ENCODE data around the gene IFT80. TPM values are rescaled to one million over a fixed set of nuclear protein-coding genes. Genes with fewer than 3 reads are reported as not detected.

The IFT80 gene
- total and polyA plus RNA-seq, 9 of the 15 experiments (the other 6 are each of a cell fraction or from before 2014, with no cell fraction given) = 6.7 to 21.1 (median 16.4) TPM

DNA sequence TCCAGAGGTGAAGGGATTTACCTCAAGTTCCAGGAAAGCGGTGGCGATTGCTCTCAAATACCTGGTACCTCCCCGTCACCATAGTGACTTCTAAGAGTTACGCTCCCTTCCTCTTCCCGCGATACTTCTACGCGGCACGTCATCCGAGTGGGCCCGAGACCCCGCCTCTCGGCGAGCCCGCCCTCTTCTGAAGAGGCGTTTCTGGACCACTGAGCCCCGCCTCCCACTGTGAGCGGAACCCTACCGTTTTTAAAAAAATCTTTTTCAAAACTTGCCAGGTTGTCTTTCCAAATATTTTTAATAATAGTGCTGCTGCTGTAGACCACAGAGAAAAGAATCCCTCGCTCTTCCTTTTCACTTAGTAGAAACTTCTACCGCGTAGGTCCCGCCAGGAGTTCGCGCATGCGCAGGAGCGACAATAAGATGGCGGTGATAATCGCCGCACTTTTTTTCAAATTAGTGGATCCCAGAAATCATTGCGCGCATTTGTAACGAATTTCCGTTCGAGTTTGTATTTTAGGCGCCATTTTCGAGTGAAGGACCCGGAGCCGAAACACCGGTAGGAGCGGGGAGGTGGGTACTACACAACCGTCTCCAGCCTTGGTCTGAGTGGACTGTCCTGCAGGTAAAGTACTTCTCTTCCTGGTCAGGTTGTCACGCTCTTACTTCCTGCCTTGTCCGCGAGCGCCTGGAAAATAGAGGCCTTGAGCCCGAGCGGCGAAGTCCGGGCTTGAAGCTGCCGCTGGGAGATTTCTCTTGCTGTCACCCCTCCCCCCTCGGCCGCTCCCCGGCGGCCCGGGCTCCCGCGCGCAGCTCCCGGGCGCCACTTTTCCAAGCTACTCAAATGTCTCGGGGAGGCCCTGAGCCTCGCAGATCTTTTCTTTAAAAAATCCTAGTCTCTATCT lies at the start of gene IFT80, which contains the start of gene SMC4 (continued):
- TF ChIP-seq, protein P1, sequence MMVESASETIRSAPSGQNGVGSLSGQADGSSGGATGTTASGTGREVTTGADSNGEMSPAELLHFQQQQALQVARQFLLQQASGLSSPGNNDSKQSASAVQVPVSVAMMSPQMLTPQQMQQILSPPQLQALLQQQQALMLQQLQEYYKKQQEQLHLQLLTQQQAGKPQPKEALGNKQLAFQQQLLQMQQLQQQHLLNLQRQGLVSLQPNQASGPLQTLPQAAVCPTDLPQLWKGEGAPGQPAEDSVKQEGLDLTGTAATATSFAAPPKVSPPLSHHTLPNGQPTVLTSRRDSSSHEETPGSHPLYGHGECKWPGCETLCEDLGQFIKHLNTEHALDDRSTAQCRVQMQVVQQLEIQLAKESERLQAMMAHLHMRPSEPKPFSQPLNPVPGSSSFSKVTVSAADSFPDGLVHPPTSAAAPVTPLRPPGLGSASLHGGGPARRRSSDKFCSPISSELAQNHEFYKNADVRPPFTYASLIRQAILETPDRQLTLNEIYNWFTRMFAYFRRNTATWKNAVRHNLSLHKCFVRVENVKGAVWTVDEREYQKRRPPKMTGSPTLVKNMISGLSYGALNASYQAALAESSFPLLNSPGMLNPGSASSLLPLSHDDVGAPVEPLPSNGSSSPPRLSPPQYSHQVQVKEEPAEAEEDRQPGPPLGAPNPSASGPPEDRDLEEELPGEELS (CRISPR knock-in tag; IDR thresholded peaks at IDR 0.05; ENCODE audit: borderline replicate concordance) = no peak
- TF ChIP-seq NR4A1 (CRISPR knock-in tag; IDR thresholded peaks at IDR 0.05) (no peak), NR4A1 (tag; IDR thresholded peaks at IDR 0.05) (no peak), CEBPZ (IDR thresholded peaks at IDR 0.05; ENCODE audit: borderline replicate concordance, low read depth, low read length) (no peak), PRPF4 (IDR thresholded peaks at IDR 0.05; ENCODE audit: insufficient read depth, low read depth, low read length, poor library complexity, severe bottlenecking) (peak; percentile 62), ELF2 (CRISPR knock-in tag; IDR thresholded peaks at IDR 0.05) (no peak), CHD1 (IDR thresholded peaks at IDR 0.05; ENCODE audit: low read length) (peak; percentile 92), ADNP (tag; IDR thresholded peaks at IDR 0.05) (no peak), RFX1 (IDR thresholded peaks at IDR 0.05) (peak; percentile 93), DEAF1 (CRISPR knock-in tag; IDR thresholded peaks at IDR 0.05) (no peak), MTA3 (IDR thresholded peaks at IDR 0.05; ENCODE audit: borderline replicate concordance) (peak; percentile 28; the same call in 1 of the 2 replicates), HNRNPK (IDR thresholded peaks at IDR 0.05; ENCODE audit: low read depth, low read length, poor library complexity, severe bottlenecking) (no peak), CCNT2 (IDR thresholded peaks at IDR 0.05; ENCODE audit: borderline replicate concordance, extremely low read depth, insufficient read length, low read depth, low read length) (no peak), ZNF584 (CRISPR knock-in tag; IDR thresholded peaks at IDR 0.05; ENCODE audit: low read depth) (no peak)
- TF ChIP-seq, protein P2, sequence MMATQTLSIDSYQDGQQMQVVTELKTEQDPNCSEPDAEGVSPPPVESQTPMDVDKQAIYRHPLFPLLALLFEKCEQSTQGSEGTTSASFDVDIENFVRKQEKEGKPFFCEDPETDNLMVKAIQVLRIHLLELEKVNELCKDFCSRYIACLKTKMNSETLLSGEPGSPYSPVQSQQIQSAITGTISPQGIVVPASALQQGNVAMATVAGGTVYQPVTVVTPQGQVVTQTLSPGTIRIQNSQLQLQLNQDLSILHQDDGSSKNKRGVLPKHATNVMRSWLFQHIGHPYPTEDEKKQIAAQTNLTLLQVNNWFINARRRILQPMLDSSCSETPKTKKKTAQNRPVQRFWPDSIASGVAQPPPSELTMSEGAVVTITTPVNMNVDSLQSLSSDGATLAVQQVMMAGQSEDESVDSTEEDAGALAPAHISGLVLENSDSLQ (IDR thresholded peaks at IDR 0.05) = no peak
- TF ChIP-seq, protein P3, sequence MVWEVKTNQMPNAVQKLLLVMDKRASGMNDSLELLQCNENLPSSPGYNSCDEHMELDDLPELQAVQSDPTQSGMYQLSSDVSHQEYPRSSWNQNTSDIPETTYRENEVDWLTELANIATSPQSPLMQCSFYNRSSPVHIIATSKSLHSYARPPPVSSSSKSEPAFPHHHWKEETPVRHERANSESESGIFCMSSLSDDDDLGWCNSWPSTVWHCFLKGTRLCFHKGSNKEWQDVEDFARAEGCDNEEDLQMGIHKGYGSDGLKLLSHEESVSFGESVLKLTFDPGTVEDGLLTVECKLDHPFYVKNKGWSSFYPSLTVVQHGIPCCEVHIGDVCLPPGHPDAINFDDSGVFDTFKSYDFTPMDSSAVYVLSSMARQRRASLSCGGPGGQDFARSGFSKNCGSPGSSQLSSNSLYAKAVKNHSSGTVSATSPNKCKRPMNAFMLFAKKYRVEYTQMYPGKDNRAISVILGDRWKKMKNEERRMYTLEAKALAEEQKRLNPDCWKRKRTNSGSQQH (CRISPR knock-in tag; IDR thresholded peaks at IDR 0.05) = 0 out of 2 replicates have a peak, but pooled peaks have one; percentile 4

Measured in K562 (cell line).